B cell (primary cell): ENCODE data around the gene IRX6. TPM values are rescaled to one million over a fixed set of nuclear protein-coding genes. Genes with fewer than 3 reads are reported as not detected.

Source experiments
- ATAC-seq: fragments of 200-7000 bp; cut with Tn5 transposase; one replicate; pipeline ENCODE4 v1.10.0; 2021; ENCODE audit warnings: low read depth, mild to moderate bottlenecking, moderate number of reproducible peaks, moderate library complexity
- CTCF ChIA-PET: fragments of 350-600 bp; sonication (Branson Sonifier 250); formaldehyde crosslinking; loops from one replicate; lab custom pipeline; 2021; ENCODE audit warnings: antibody characterized with exemption, inconsistent platforms; lab: Charles Lee
- POLR2A ChIA-PET: fragments of 350-600 bp; sonication (Branson Sonifier 250); formaldehyde crosslinking; loops from one replicate; lab custom pipeline; 2021; ENCODE audit warnings: antibody characterized with exemption; lab: Charles Lee
- DNase-seq: peaks from one replicate; pipeline ENCODE4 v3.0.0; 2013
- H2AFZ ChIP-seq: 2 replicates; pipeline ENCODE4 v1.6.1; 2012; ENCODE audit warnings: mild to moderate bottlenecking, low read depth, low read length; ENCODE audit not compliant: insufficient read depth, poor library complexity, severe bottlenecking
- H3K27ac ChIP-seq, 2 donors: 1 replicate in 1 of 2; 2 replicates in 1 of 2; pipeline ENCODE4 v1.5.1; 2012 to 2013; ENCODE audit warnings: low read length in 2 of 2, mild to moderate bottlenecking in 2 of 2, moderate library complexity in 1 of 2
- H3K27me3 ChIP-seq, 4 experiments: fragments of 200-600 bp in 1 of 4; sonication (generic) in 1 of 4; replicated peaks in 1 of 4; 1 replicate in 2 of 4; 2 replicates in 2 of 4; pipeline versions ENCODE4 v1.6.1 to v1.7.0; 2013 to 2016; ENCODE audit warnings: low read length in 3 of 4, mild to moderate bottlenecking in 2 of 4, mixed read lengths in 1 of 4, moderate library complexity in 1 of 4; ENCODE audit not compliant: insufficient read depth in 4 of 4, control insufficient read depth in 3 of 4; ENCODE audit errors: control extremely low read depth in 1 of 4
- H3K36me3 ChIP-seq, 2 experiments: replicated peaks in 1 of 2; 1 replicate in 1 of 2; 2 replicates in 1 of 2; pipeline versions ENCODE4 v1.6.1 to v1.7.1; 2013; ENCODE audit warnings: low read length in 1 of 2; ENCODE audit not compliant: insufficient read depth in 2 of 2, control insufficient read depth in 1 of 2; ENCODE audit errors: control extremely low read depth in 1 of 2, extremely low read depth in 1 of 2
- H3K4me1 ChIP-seq, 2 donors: fragments of 200-600 bp in 1 of 2; sonication (generic) in 1 of 2; 1 replicate in 1 of 2; 2 replicates in 1 of 2; pipeline versions ENCODE4 v1.5.1 to v1.6.1; 2013 to 2017; ENCODE audit warnings: low read length in 2 of 2; ENCODE audit not compliant: control insufficient read depth in 2 of 2, insufficient read depth in 2 of 2
- H3K4me2 ChIP-seq: replicated peaks from 2 replicates; pipeline ENCODE3; 2012; ENCODE audit warnings: mild to moderate bottlenecking, low read depth, low read length; ENCODE audit not compliant: poor library complexity, severe bottlenecking
- H3K4me3 ChIP-seq, 5 experiments: fragments of 200-600 bp in 1 of 5; sonication (generic) in 1 of 5; 1 replicate in 3 of 5; 2 replicates in 2 of 5; pipeline versions ENCODE4 v1.5.1 to v1.7.0; 2011 to 2016; ENCODE audit warnings: low read length in 4 of 5, mild to moderate bottlenecking in 4 of 5, low read depth in 2 of 5, control low read depth in 1 of 5, moderate library complexity in 1 of 5; ENCODE audit not compliant: insufficient read depth in 1 of 5; ENCODE audit errors: control extremely low read depth in 1 of 5, extremely low read depth in 1 of 5
- H3K79me2 ChIP-seq: fragments of 200-600 bp; sonication (generic); one replicate; pipeline ENCODE4 v1.6.0; 2016; ENCODE audit warnings: low read length; ENCODE audit not compliant: control insufficient read depth, insufficient read depth
- H3K9ac ChIP-seq: fragments of 200-600 bp; sonication (generic); 2 replicates; pipeline ENCODE4 v1.6.1; 2017; ENCODE audit warnings: mild to moderate bottlenecking, low read length, moderate library complexity
- H3K9me3 ChIP-seq, 3 donors: one replicate each; pipeline versions ENCODE4 v1.6.1 to v1.7.1; 2013; ENCODE audit warnings: low read length in 2 of 3; ENCODE audit not compliant: control insufficient read depth in 2 of 3, insufficient read depth in 1 of 3; ENCODE audit errors: control extremely low read depth in 1 of 3
- H4K20me1 ChIP-seq: 2 replicates; pipeline ENCODE4 v1.6.0; 2012; ENCODE audit warnings: mild to moderate bottlenecking, low read length; ENCODE audit not compliant: insufficient read depth, control insufficient read depth, poor library complexity, severe bottlenecking
- H3K27ac Mint-ChIP-seq: one replicate; pipeline ENCODE4 v1.8.0; 2021; ENCODE audit warnings: mixed read lengths
- H3K27me3 Mint-ChIP-seq: one replicate; pipeline ENCODE4 v1.8.0; 2021; ENCODE audit warnings: mixed read lengths
- H3K4me1 Mint-ChIP-seq: one replicate; pipeline ENCODE4 v1.8.0; 2021; ENCODE audit warnings: mixed read lengths
- H3K4me3 Mint-ChIP-seq: one replicate; pipeline ENCODE4 v1.8.0; 2021; ENCODE audit warnings: mixed read lengths
- H3K9me3 Mint-ChIP-seq: one replicate; pipeline ENCODE4 v1.8.0; 2022; ENCODE audit warnings: mixed read lengths; ENCODE audit not compliant: insufficient read depth
- EZH2 ChIP-seq: IDR thresholded peaks from 2 replicates; pipeline ENCODE4 v1.6.1; 2012; ENCODE audit warnings: borderline replicate concordance, low read depth, mild to moderate bottlenecking, moderate library complexity, low read length; ENCODE audit not compliant: insufficient read depth, poor library complexity, severe bottlenecking
- WGBS: methylation state at CpG from one replicate; pipeline ENCODE4 v1.1.5; 2013; ENCODE audit warnings: missing lambda C conversion rate; ENCODE audit not compliant: insufficient coverage; 5-methylcytosine and 5-hydroxymethylcytosine counted together
- intact Hi-C: fragments of 100-400 bp; cut with micrococcal nuclease; formaldehyde crosslinking; loops from one replicate; pipeline ENCODE4 v1.10.0; 2022
- polyA plus RNA-seq: library from polyadenylated mRNA; depleted of rRNA; stranded (reverse); fragments of >200 nt; gene quantifications from 2 replicates; pipeline ENCODE4 v1.2.3, GENCODE V29; 2012
- total RNA-seq, 2 donors: library from RNA; stranded (reverse); fragments of 120-200 nt in 1 of 2; gene quantifications; 1 replicate in 1 of 2; 2 replicates in 1 of 2; pipeline versions ENCODE4 v1.2.3 to v1.2.4, GENCODE V29; 2013 to 2022
- TF ChIP-seq, protein P1 (sequence below): fragments of 200-600 bp; IDR thresholded peaks from one replicate; pipeline ENCODE4 v1.8.0; 2022; ENCODE audit warnings: antibody characterized with exemption, mild to moderate bottlenecking

The IRX6 gene
- total and polyA plus RNA-seq, 2 donors (not counting 1 experiment from before 2014, with no cell fraction given): 0.10 to 0.15 TPM

DNA sequence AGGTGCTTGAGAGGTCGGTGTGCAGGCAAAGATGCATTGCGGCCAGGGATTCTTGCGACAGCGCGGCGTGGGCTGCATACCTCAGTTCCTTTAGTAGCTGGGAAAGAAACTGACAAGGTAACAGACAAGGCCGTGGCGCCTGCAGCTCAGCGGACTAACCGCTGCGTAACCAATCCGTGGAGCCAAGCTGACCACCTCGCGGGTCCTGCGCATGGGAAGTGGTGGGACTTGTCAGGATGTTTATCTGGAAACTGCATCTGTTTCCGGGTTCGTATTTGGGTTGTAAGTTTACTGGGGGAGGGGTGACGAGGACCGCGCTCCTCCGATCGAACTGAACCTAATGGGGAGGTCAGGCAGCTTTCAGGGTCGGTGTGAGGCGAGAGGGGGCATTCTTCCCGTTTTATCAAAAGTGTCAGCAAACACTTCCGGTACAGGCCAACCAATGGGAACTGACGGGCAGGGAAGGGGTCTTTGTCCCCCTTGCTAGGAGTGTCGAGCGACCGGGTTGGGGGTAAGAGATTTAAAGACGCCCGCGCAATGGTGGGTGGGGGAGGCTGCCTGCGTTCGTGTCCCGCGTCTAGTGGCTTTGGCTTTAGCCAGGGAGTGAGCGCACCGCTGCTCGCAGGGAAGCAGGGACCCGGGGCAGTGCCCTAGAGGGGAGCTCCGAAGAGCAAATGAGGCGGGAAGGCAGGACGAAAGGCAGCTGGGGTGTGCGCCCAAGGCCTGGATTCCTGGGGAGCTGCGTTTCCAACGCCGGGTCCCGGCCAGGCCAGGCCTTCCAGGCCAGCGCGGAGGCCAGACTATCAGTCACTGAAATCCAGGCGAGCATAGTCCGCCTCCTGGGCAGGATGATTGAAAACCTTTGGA is 7.0 kb downstream of the IRX6 start:
- H3K4me3 Mint-ChIP-seq: peak overlapping the region; percentile 80
- Histone ChIP-seq H3K9me3 (peaks cover 0 to 17% (median 0%) of the 10 kb centered on the region in 3 donors), H3K4me2 (peak overlapping the region; percentile 28), H3K27me3 (peaks cover 0 to 44% (median 12%) of the 10 kb centered on the region in 4 experiments), H4K20me1 (no peaks in the 10 kb centered on the region), H3K36me3 (no peaks in the 10 kb centered on the region), H3K79me2 (no peaks in the 10 kb centered on the region), H3K27ac (no peak overlapping the region), H3K4me1 (peaks cover 3 to 45% of the 10 kb centered on the region in 2 donors), H2AFZ (peak overlapping the region; percentile 16), H3K9ac (no peak overlapping the region), H3K4me3 (peak overlapping the region in 1 of 5 experiments; percentile 23)
- WGBS: 7% methylated on average over 53 of the region's 53 CpGs
- POLR2A ChIA-PET: no interaction called here
- no peaks in the 10 kb centered on the region for H3K9me3 Mint-ChIP-seq
- DNase-seq (no peak), ATAC-seq (no peak)
- CTCF ChIA-PET: no interaction called here
- TF ChIP-seq, protein P1, sequence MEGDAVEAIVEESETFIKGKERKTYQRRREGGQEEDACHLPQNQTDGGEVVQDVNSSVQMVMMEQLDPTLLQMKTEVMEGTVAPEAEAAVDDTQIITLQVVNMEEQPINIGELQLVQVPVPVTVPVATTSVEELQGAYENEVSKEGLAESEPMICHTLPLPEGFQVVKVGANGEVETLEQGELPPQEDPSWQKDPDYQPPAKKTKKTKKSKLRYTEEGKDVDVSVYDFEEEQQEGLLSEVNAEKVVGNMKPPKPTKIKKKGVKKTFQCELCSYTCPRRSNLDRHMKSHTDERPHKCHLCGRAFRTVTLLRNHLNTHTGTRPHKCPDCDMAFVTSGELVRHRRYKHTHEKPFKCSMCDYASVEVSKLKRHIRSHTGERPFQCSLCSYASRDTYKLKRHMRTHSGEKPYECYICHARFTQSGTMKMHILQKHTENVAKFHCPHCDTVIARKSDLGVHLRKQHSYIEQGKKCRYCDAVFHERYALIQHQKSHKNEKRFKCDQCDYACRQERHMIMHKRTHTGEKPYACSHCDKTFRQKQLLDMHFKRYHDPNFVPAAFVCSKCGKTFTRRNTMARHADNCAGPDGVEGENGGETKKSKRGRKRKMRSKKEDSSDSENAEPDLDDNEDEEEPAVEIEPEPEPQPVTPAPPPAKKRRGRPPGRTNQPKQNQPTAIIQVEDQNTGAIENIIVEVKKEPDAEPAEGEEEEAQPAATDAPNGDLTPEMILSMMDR: no peak
- TF ChIP-seq EZH2: no peak
- peaks cover 51% of the 10 kb centered on the region for H3K4me1 Mint-ChIP-seq
- peak overlapping the region; percentile 41 for H3K27ac Mint-ChIP-seq
- intact Hi-C loops: no loop called here
- peaks cover 45% of the 10 kb centered on the region for H3K27me3 Mint-ChIP-seq

DNA sequence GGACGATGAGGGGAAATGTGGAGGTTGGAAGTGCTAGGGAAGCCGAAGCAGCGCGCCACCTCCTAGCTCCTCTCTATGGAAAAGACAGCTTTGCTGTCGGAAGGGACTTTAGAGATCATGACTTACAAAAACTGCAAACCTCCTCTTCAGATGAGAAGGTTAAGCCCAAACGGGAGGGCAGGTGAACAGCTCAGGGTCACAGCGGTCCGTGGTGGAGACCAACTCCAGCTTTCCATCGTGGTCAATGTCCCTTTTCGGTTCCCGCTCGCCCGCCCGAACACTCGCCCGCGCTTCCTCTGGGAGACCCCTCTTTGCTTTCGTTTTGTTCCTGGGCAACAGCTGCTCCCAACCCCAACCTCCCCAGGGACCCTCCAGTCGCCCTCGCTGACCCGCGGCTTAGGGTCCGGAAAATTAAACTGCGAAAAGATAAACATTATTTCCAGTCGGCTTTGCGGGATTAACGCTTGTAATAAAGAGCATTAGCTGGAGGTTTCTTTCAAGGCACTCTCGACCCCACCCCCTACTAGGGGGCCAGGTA is 7.7 kb downstream of the IRX6 start:
- H3K27me3 ChIP-seq: peaks cover 0 to 41% (median 12%) of the 10 kb centered on the region in 4 experiments
- TF ChIP-seq, protein P1: no peak
- TF ChIP-seq EZH2: no peak
- no peaks in the 10 kb centered on the region for H3K9me3 Mint-ChIP-seq
- H3K9ac ChIP-seq: no peak overlapping the region
- peaks cover 40% of the 10 kb centered on the region for H3K27me3 Mint-ChIP-seq
- intact Hi-C loops: no loop called here
- no peak overlapping the region for H3K27ac Mint-ChIP-seq
- 9% methylated on average over 13 of the region's 28 CpGs for WGBS
- H3K36me3 ChIP-seq: no peaks in the 10 kb centered on the region
- peaks cover 0 to 17% (median 0%) of the 10 kb centered on the region in 3 donors for H3K9me3 ChIP-seq
- H3K79me2 ChIP-seq: no peaks in the 10 kb centered on the region
- peak overlapping the region; percentile 16 for H2AFZ ChIP-seq
- peak overlapping the region; percentile 80 for H3K4me3 Mint-ChIP-seq
- no peak overlapping the region for H3K27ac ChIP-seq
- DNase-seq (no peak), ATAC-seq (no peak)
- H4K20me1 ChIP-seq: no peaks in the 10 kb centered on the region
- POLR2A ChIA-PET: no interaction called here
- H3K4me3 ChIP-seq: no peak overlapping the region
- H3K4me1 Mint-ChIP-seq: peaks cover 51% of the 10 kb centered on the region
- peaks cover 3 to 45% of the 10 kb centered on the region in 2 donors for H3K4me1 ChIP-seq
- CTCF ChIA-PET: no interaction called here
- H3K4me2 ChIP-seq: peak overlapping the region; percentile 28
